ENCODE measurements around the gene ALDH7A1. TPM values are rescaled to one million over a fixed set of nuclear protein-coding genes. Genes with fewer than 3 reads are reported as not detected.

Gene ALDH7A1
- total RNA-seq, 1 experiment from 2014 or later = 148 TPM

GRCh38 chr5:126631920-126632319 is 36.9 kb upstream of the ALDH7A1 start:
- no peak overlapping the region for H2BK20ac ChIP-seq (ENCODE audit: low read depth, low read length, poor library complexity, severe bottlenecking)
- H4K8ac ChIP-seq (replicated peaks; ENCODE audit: insufficient read length, low read depth, low read length) = no peak overlapping the region
- no peak overlapping the region for H3K9ac ChIP-seq (ENCODE audit: extremely low read depth, insufficient read length, low read length)
- Mint-ChIP-seq H3K36me3 (ENCODE audit: insufficient read depth in 1 of 3, low read depth in 3 of 3) (no peaks in the 10 kb centered on the region), H3K27me3 (ENCODE audit: low read depth) (no peaks in the 10 kb centered on the region), H3K4me3 (no peak overlapping the region), H3K9me3 (no peaks in the 10 kb centered on the region; a peak in 1 of 5 replicates), H3K27ac (no peak overlapping the region; a peak in 1 of 7 replicates), H3K4me1 (0 out of 4 replicates have a peak, but pooled peaks cover 3% of the 10 kb centered on the region in 2 experiments)
- no peaks in the 10 kb centered on the region for H4K20me1 ChIP-seq (ENCODE audit: control insufficient read depth, insufficient read depth, insufficient read length)
- no peak overlapping the region for H2BK120ac ChIP-seq (ENCODE audit: low read depth, low read length, poor library complexity, severe bottlenecking)
- H4K91ac ChIP-seq (ENCODE audit: insufficient read length, low read depth, low read length) = no peak overlapping the region
- H3K27me3 ChIP-seq (ENCODE audit: insufficient read depth, low read length) = no peaks in the 10 kb centered on the region
- no peak overlapping the region for H2BK15ac ChIP-seq (ENCODE audit: low read depth, low read length)
- TF ChIP-seq CTCF (conservative IDR thresholded peaks at IDR 0.05) = no peak
- H2BK5ac ChIP-seq (ENCODE audit: insufficient read length, low read length) = no peak overlapping the region
- DNase-seq = no peak
- H3K23me2 ChIP-seq (ENCODE audit: insufficient read length, low read depth, low read length, poor library complexity, severe bottlenecking) = no peaks in the 10 kb centered on the region
- H3K27ac ChIP-seq (ENCODE audit: insufficient read length, low read depth, low read length) = no peak overlapping the region
- H4K5ac ChIP-seq (ENCODE audit: insufficient read length, low read depth, low read length) = no peak overlapping the region
- H3K4ac ChIP-seq (ENCODE audit: low read depth, low read length) = no peak overlapping the region
- H3T11ph ChIP-seq (ENCODE audit: low read length) = no peak overlapping the region
- no peak overlapping the region for H2BK12ac ChIP-seq (ENCODE audit: insufficient read length, low read depth, low read length)
- H2AFZ ChIP-seq (ENCODE audit: low read length) = no peak overlapping the region
- no peaks in the 10 kb centered on the region for H3K79me2 ChIP-seq (ENCODE audit: insufficient read depth, low read length)
- no peak overlapping the region for H3K14ac ChIP-seq (ENCODE audit: insufficient read depth, low read length)
- no peak overlapping the region for H2AK5ac ChIP-seq (ENCODE audit: insufficient read length, low read length)
- no peak overlapping the region for H3K4me2 ChIP-seq (ENCODE audit: insufficient read depth, insufficient read length, low read length)
- no peaks in the 10 kb centered on the region for H3K9me3 ChIP-seq (ENCODE audit: control insufficient read depth, low read depth, low read length)
- no peak overlapping the region for H3K23ac ChIP-seq (ENCODE audit: insufficient read length, low read depth, low read length)
- WGBS (ENCODE audit: extremely low coverage, insufficient read length, low lambda C conversion rate) = no CpG with 5 or more reads among the region's 3 CpGs
- H3K18ac ChIP-seq (ENCODE audit: insufficient read length, low read depth, low read length) = no peak overlapping the region
- H3K79me1 ChIP-seq (ENCODE audit: insufficient read depth, low read depth, low read length, poor library complexity, severe bottlenecking) = no peaks in the 10 kb centered on the region
- no peaks in the 10 kb centered on the region; the same call in 1 of the 2 replicates for H3K4me1 ChIP-seq (ENCODE audit: insufficient read depth, low read length)
- H3K56ac ChIP-seq (ENCODE audit: insufficient read length, low read depth, low read length) = no peak overlapping the region
